ENCODE measurements around the gene ZNF263.
"Not testable (repeated sequence)": the region's sequence is repeated elsewhere in the genome, so short reads cannot be mapped to it uniquely, and the experiment has no call there.

The ZNF263 gene

DNA sequence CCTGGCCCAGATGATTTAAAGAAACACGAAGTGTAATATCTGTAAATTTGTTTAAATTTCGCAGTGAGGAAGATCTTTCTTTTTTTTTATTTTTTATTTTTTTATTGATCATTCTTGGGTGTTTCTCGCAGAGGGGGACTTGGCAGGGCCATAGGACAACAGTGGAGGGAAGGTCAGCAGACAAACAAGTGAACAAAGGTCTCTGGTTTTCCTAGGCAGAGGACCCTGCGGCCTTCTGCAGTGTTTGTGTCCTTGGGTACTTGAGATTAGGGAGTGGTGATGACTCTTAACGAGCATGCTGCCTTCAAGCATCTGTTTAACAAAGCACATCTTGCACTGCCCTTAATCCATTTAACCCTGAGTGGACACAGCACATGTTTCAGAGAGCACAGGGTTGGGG, 12.6 kb upstream of the ZNF263 start:
- DNase-seq = not testable (repeated sequence)

GRCh38 chr16:3271281-3271680, 12.0 kb upstream of the ZNF263 start:
- not testable (repeated sequence) for DNase-seq

DNA sequence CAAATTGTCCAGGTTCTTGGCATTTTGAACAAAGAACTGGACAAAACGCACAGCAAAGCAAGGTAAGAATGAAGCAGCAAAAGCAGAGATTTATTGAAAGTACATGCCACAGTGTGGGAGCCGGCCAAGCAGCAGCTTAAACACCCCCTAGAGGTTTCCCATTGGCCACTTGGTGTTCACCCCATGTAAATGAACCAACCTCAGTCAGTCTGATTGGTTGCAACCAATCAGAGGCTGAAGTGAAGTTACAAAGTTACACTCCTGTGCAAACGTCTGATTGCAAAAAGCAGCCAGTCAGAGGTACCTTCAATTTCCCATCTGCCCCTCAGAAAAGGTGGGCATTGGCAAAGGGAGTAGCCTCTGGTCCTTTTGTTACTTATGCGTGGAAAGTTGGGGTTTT, 8.8 kb upstream of the ZNF263 start:
- no peak for DNase-seq

DNA sequence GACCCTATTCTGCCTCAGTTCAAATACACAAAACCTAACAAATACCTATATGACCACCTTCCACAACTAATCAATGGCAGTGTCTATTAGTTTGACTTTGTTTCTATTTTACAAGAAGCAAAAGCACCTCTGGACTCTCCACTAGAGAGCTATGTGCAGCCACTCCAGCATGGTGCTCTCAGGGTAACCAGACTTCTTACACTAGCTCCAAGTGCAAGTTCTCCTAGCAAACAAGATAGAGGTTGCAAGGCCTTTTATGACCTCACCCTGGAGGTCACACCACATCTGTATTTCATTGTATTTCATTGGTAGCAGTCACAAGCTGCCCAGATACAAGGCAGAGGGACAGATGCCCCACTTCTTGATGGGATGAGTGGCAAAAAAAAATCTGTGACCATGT, 8.3 kb upstream of the ZNF263 start:
- DNase-seq = no peak

DNA sequence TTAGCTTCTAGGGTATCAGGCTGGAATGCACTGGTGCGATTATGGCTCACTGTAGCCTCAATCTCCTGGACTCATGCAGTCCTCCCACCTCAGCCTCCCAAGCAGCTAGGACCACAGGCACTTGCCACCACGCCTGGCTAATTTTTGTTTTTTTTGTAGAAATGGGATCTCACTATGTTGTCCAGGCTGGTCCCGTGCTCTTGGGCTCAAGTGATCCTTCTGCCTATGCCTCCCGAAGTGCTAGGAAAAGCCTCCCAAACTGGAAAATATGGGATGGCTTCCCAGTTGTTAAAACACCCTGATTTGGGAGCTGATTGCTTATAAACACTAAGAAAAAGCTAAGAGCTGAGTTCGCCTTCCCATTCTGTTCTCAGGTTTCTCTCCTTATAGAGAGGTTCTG, 6.6 kb upstream of the ZNF263 start:
- no peak for DNase-seq

DNA sequence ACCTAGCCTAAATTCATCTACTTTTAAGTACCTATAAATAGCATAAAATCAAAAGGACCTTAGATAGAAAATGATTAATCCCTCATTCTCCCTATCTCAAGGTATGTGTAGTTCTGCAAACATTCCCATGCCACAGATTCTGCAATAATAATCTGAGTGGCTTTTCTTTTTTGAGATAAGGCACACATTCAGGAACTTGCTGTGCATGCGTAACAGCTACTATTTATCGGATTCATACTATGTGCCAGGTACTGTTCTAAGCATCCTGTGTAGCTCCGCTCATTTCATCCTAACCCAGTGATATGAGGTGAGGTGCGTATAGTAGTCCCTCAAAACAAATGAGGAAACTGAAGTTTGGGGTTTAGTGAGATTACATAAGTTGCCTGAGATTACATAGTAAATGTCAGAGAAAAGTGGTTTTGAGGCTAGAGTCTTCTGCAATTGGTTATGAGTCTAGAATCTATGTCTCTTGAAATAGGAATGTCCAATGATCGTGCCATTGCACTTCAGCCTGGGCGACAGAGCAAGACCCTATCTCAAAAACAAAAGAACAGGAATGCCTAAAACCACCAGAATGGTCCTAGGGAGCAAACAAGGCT, 2.0 kb upstream of the ZNF263 start:
- no peak for DNase-seq

DNA sequence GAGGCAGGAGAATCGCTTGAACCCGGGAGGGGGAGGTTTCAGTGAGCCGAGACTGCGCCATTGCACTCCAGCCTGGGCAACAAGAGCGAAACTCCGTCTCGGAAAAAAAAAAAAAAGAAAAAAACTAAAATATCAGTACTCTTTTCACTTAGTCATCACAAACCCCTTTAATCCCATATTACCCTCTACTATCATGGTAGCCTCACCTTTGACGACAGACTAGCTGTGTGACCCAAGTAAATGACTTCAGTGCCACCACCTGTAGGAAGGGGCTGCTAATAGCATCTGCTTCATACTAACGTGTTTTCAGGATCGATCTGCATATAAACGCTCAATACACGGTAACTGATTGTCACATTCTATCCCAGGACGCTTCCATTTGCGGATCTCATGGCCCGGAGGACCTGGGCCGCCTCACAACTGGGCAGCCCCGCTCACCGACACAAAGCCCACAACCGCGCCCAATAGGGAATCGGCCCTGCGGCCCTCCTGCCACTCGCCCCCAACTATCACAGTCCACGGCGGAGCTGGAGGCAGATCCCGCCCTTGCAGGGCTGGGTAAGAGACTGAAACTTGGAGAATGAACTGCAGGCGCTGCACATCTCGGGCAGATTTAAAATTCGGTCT, 1.1 kb upstream of the ZNF263 start:
- peak; percentile 39 to 49 for DNase-seq

DNA sequence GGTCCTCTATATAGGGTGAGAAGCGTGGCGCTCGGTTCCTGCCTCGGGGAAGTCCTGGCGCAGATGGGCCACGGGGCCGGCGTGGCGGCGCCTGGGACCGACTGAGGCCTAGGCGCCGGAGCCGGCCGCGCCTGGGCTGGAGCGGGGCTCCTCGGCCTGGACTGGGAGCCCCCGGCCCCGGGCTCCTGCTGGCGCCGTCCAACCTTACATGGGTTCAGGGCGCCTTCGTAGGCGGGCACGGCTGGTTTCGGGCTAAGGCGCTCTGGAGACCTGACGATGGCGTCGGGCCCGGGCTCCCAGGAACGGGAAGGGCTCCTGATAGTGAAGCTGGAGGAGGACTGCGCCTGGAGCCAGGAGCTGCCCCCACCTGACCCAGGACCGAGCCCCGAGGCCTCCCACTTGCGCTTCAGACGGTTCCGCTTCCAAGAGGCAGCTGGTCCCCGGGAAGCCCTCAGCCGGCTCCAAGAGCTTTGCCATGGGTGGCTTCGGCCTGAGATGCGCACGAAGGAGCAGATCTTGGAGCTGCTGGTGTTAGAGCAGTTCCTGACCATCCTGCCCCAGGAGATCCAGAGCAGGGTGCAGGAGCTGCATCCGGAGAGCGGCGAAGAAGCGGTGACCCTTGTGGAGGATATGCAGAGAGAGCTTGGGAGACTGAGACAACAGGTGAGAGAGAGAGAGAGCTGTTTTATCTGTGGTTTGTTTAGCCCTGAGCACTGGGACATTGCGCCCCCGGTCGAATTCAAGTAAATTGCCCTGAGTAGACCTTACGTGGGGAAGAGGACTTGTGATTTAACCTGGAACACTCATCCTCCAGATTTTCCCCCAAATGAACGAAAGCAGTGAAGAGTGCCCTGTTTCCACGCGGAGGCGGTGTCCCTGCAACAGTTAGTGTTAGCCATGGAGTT, 504 bp downstream of the ZNF263 start:
- DNase-seq = no peak

DNA sequence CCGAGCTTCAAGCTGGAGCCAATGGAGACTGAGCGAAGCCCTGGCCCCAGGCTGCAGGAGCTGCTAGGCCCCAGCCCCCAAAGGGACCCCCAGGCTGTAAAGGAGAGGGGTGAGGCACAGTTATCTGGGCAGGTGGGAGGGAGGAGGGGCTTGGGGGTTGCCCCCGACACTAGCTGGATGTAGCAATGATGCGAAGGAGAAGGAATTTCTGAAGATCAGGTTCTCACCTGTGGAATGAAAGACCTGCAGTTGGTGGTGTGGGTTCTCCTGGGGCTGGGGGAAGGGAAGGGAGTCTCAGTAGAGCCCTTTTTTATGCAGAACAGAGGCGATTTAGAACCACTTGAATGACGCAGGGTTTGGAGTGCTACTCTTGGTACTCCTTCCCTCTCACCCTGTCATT, 1.8 kb downstream of the ZNF263 start:
- DNase-seq = no peak

DNA sequence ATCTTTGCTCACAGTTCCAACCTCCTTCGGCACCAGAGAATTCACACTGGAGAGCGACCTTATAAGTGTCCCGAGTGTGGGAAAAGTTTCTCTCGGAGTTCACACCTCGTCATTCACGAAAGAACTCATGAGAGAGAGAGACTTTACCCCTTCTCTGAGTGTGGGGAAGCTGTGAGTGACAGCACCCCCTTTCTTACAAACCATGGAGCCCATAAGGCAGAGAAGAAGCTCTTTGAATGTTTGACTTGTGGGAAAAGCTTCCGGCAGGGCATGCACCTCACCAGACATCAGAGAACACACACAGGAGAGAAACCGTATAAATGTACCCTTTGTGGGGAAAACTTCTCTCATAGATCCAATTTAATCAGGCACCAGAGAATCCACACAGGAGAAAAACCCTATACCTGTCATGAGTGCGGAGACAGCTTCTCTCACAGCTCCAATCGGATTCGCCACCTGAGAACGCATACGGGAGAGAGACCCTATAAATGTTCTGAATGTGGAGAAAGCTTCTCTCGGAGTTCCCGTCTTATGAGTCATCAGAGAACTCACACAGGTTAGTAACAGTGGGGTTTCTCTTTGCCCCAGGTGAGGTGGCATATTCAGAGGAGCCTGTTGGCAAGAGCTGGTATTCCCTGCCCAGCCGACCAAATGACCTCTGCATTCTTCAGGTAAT, 6.8 kb downstream of the ZNF263 start:
- no peak for DNase-seq

GRCh38 chr16:3292604-3293003, 9.3 kb downstream of the ZNF263 start:
- no peak for DNase-seq

DNA sequence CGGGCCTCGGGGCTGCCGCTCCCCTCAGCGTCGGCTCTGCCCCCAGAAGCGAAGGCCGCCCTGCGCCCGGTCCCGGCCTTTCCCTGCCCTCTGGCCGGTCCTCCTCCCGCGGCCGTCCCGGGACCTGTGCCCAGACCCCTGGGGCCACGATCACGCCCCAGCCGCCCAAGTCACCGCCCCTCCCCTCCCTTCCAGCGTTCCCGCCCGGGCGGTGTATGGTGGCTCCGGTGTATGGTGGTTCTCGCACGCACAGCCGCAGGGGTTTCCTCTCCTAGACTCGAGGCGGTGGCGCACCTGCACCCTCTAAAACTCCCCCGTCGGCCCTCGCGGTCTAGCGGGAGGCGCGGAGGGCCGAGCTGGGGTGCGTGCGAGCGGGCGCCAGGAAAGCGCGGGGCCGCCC, 11.9 kb downstream of the ZNF263 start:
- no peak for DNase-seq

DNA sequence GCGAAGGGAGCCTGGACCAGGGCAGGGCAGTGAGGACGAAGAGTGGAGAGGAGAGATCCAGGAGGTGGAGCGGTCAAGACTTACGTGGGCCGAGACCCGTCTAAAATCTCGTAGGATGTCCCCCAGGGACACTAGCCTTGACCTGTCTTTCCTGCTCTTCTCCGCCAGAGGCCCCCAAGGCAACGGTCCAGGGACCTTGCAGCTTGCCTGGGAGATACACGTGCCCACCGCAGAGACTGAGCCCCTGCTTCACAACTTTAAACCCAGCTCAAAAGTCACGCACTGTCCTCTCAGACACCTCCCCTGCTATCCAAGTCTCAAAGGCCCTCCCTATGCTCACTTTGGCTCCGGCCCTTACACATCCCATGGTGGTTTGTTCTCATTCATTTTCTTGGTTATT, 12.5 kb downstream of the ZNF263 start:
- DNase-seq = no peak

- DNase-seq = no peak
Measured at GRCh38 chr16:3304370-3304769, 21.1 kb downstream of the ZNF263 start.

GRCh38 chr16:3305109-3306068, 22.1 kb downstream of the ZNF263 start, which contains the start of the genes TIGD7 and ZNF75A:
Gene TIGD7, minus strand, starts transcription at chr16:3305430. Its CDS starts 4,816 bp downstream, at chr16:3300614.
Gene ZNF75A, plus strand, starts transcription at chr16:3305497. Its CDS starts 2,932 bp downstream, at chr16:3308429.
- DNase-seq = no peak

- DNase-seq = no peak
Measured at GRCh38 chr16:3306078-3306477, 22.8 kb downstream of the ZNF263 start.

DNA sequence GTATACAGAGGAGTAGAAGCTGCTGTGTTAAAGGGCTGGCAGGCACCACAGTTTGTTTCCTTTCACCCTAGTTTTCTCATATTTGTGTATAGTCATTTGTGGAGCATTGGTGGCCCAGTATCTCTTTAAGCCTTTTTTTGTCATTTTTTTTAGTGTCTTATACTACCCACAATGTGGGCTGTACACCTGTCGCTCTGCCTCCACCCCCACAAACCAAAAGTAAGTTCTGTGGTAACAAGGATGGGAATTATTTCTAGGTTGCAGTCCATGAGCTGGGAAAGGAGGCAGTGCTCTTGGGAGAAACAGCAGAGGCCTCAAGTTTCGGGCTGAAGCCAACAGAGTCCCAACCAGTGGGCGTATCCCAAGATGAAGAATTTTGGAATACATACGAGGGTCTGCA, 28.2 kb downstream of the ZNF263 start:
- no peak for DNase-seq

GRCh38 chr16:3317315-3317999, 34.2 kb downstream of the ZNF263 start:
- no peak for DNase-seq

DNA sequence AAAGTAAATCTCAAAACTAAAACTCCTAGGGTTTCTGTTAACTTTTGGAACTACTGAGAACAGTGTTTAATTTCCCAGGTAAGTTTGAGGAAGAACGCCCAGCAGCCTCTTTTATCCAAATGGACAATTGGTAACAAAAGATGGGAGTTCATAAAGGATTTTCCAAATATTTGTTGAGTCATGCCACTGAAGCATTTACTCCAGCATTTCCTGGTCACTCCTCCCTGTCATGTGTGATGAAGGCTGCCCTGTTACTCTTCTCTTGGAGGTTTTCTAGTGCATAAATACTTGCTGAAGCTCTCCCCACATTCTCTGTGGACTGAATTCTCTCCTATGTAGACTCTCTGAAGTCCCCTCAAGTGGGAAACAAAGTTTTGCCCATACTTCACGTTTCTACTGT, 38.5 kb downstream of the ZNF263 start:
- no peak for DNase-seq

DNA sequence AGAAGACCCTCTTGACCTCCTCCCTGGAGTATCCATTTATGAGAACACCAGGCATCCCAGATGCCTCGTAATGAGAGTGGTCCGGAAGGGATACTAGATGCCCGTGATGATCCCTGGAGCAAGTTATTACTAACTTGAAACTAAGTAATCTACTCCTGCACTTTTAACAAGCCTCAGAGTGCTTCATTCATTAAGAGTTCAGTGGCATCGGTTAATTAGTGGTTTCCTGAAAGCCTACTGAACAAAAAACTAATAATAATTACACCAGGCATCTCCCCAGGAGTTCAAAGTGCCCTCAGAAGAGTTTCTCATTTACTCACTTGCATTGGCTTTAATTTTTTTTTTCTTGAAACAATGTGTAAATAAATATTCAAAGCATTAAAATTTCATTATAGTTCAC, 44.2 kb downstream of the ZNF263 start:
- no peak for DNase-seq

- DNase-seq = no peak
Measured at GRCh38 chr16:3328104-3328503, 44.8 kb downstream of the ZNF263 start.

Measured in Kasumi-1 (cell line).